DND-41 (cell line): Measurements from ENCODE around the gene MOV10L1.

ENCODE experiments used
- CTCF ChIP-seq: IDR thresholded peaks from 2 replicates; pipeline ENCODE4 v1.5.1; 2012; ENCODE audit warnings: borderline replicate concordance, low read length, moderate library complexity, mild to moderate bottlenecking; ENCODE audit not compliant: poor library complexity, severe bottlenecking; ENCODE audit errors: extremely low read depth
- EZH2 ChIP-seq: IDR thresholded peaks from 3 replicates; pipeline ENCODE4 v1.6.1; 2012; ENCODE audit warnings: borderline replicate concordance, low read depth, mild to moderate bottlenecking, moderate library complexity, low read length, inconsistent platforms; ENCODE audit not compliant: severe bottlenecking

- TF ChIP-seq CTCF (no peak), EZH2 (no peak)
Observed at GRCh38 chr22:50185375-50186087, 95.7 kb downstream of the MOV10L1 start, which contains the start of gene TRABD.
